ENCODE measurements around the gene SGCB. TPM values are rescaled to one million over a fixed set of nuclear protein-coding genes. Genes with fewer than 3 reads are reported as not detected.

SGCB gene, protein sequence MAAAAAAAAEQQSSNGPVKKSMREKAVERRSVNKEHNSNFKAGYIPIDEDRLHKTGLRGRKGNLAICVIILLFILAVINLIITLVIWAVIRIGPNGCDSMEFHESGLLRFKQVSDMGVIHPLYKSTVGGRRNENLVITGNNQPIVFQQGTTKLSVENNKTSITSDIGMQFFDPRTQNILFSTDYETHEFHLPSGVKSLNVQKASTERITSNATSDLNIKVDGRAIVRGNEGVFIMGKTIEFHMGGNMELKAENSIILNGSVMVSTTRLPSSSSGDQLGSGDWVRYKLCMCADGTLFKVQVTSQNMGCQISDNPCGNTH
- total RNA-seq, result 70.1 TPM

DNA sequence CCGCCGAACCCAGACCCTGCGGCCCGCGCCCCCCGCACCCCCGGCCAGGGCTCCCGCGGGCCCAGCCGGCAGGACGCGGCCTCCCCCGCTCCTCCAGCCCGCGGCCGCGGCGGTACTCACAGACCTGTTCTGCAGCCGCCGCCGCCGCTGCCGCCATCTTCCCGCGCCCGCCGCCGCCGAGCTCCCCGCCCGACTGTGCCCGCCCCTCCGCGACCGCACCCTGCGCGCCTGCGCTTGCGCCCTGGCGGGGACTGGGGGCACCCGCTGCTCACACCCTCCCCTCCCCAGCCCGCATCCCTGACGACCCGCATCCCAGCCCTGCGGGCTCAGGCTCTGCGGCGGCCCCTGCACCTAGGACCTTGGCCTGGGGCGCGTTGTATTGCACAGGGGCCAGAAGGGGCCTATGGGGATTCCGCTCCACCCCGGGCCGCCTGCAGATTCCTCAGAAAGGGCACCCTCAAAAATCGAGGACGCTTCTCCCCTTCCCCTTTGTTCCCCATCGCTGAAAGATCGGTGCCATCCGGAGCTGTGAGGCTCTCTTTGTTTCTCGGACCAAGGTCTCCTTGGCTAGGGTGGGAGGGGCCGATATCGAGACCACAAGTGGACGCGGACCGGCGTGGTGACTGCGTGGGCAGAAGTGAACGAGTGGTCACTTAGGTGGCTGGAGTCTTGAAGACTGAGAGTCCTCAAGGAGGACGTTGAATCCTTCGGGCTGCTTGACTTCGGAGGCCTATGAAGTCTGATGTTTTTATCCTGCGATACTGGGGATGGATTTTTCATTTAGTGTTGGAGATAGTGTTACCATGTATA, at the start of gene SGCB:
SGCB (minus strand) TSS at position 197 of the 810 bp plus-strand sequence; CDS start at position 157, 40 bp downstream.

DNA sequence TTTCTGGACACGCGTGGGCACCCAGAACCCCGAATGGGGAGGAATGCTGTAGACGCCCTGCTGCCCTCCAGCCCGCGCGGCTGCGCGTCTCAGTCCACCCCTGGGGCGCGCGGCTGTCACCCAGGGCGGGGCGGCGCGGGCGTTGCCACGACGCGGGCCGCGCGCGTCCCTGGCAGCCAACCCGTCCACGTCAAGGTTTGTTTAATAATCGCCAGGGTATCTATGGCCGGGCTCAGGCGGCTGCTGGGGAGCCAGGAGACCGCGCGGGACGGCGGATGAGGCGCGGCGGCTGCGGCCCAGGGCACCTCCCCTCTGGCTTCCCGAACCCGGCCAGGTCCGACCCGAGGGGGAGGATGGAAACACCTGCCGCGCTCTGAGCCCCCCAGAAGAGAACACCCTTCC, 13.1 kb upstream of the SGCB start, which contains the start of gene SPATA18:
SPATA18 (plus strand) TSS at position 92 of the 402 bp plus-strand sequence. CDS start 401 bp downstream, outside the sequence.

DNA sequence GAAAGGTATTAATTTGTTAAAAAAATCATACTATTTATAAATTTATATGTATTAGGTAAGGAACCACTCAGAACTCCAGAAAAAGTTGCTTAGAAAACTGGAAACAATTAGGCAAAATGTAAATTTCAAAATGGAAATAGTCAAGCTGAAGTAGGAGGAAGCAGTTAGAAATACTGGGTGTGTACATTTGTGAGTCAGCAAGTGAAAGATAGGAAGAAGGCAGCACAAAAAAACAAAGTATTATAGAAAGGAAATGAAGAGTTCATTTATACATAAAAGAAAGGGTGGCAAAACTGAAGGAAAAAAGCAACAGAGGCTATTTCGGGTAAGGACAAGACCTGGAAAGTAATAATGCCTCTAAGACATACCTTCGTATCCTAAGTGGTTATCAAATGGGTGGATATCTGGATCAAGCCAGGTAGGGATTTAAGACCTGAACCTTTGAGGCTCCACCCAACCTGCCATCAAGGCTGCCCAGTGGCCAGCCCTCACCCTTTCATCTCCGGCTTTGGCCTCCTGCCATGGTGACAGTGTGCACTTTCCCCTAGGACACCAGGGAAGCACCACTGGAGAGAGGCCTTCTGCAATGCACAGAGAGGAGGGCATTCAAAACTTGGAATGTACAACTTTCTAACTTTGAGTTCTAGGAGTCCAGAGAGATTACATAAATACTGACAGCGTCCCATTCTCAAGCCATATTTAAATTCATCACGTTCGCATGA, 18.0 kb downstream of the SGCB start, which contains the start of gene LRRC66:
LRRC66 (minus strand) TSS at position 428 of the 722 bp plus-strand sequence. CDS start 2,750 bp downstream, outside the sequence.

Small RNA genes lying within 50 kb of the gene (small RNA-seq; reads per million reads assigned to genes)
- not detected for gene AC104784.1 (ENCODE audit: low replicate concordance)

Other genes with a start within 250 kb of the SGCB start
- gene DCUN1D4, start 195.1 kb downstream of the SGCB start, total RNA-seq, result 111 TPM
- 1.9 TPM for gene LRRC66, start 17.9 kb downstream of the SGCB start, total RNA-seq
- gene SPATA18, start 13.0 kb upstream of the SGCB start, total RNA-seq, result 2.8 TPM